HepG2 (cell line): ENCODE data around the gene HRC. TPM values are rescaled to one million over a fixed set of nuclear protein-coding genes. Genes with fewer than 3 reads are reported as not detected.

Source experiments
- ATM ChIP-seq: fragments of 450-650 bp; IDR thresholded peaks from 2 replicates; pipeline ENCODE4 v1.7.1; 2017; ENCODE audit warnings: mild to moderate bottlenecking, borderline replicate concordance
- BATF2 ChIP-seq: sonication (generic); formaldehyde crosslinking; IDR thresholded peaks from 2 replicates; pipeline ENCODE4 v1.8.0; 2022; ENCODE audit warnings: mild to moderate bottlenecking, missing genetic modification reagents, moderate library complexity
- BCLAF1 ChIP-seq: fragments of 450-650 bp; IDR thresholded peaks from 2 replicates; pipeline ENCODE4 v1.6.1; 2017; ENCODE audit warnings: mild to moderate bottlenecking
- CBX1 ChIP-seq: IDR thresholded peaks from one replicate; pipeline ENCODE4 v1.6.1; 2016; ENCODE audit warnings: antibody characterized with exemption, low read depth
- HDAC1 ChIP-seq: sonication (generic); formaldehyde crosslinking; IDR thresholded peaks from 2 replicates; pipeline ENCODE4 v1.5.1; 2020; ENCODE audit warnings: mild to moderate bottlenecking, missing genetic modification reagents
- MXD1 ChIP-seq: sonication (generic); formaldehyde crosslinking; IDR thresholded peaks from 2 replicates; pipeline ENCODE4 v1.4.0; 2020; ENCODE audit warnings: mild to moderate bottlenecking, missing genetic modification reagents
- NFE2L2 ChIP-seq: fragments of 150-350 bp; IDR thresholded peaks from 2 replicates; pipeline ENCODE4 v1.6.1; 2014; ENCODE audit warnings: low read length
- NFKBIZ ChIP-seq: IDR thresholded peaks from 2 replicates; pipeline ENCODE4 v1.6.1; 2018; ENCODE audit warnings: missing genetic modification reagents, missing compliant biosample characterization
- POGK ChIP-seq: sonication (generic); formaldehyde crosslinking; conservative IDR thresholded peaks from 2 replicates; pipeline ENCODE4 v1.8.0; 2022; ENCODE audit warnings: mild to moderate bottlenecking, moderate library complexity, missing genetic modification reagents
- RARA ChIP-seq: IDR thresholded peaks from 2 replicates; pipeline ENCODE4 v1.6.1; 2016; ENCODE audit warnings: missing genetic modification reagents, missing compliant biosample characterization
- SNAI1 ChIP-seq: sonication (generic); formaldehyde crosslinking; IDR thresholded peaks from 2 replicates; pipeline ENCODE4 v1.5.0; 2020; ENCODE audit warnings: mild to moderate bottlenecking, missing genetic modification reagents, borderline replicate concordance
- SOX13 ChIP-seq, 3 experiments: fragments of 450-650 bp in 1 of 3; sonication (generic) in 1 of 3; formaldehyde crosslinking in 1 of 3; IDR thresholded peaks in 2 of 3; conservative IDR thresholded peaks in 1 of 3; 2 replicates each; pipeline versions ENCODE4 v1.5.0 to v1.6.1; 2016 to 2020; ENCODE audit warnings: antibody characterized with exemption in 1 of 3, mild to moderate bottlenecking in 1 of 3, missing compliant biosample characterization in 1 of 3, missing genetic modification reagents in 1 of 3, moderate library complexity in 1 of 3
- TGIF2 ChIP-seq: IDR thresholded peaks from 2 replicates; pipeline ENCODE4 v1.6.1; 2016; ENCODE audit warnings: control low read depth, missing compliant biosample characterization
- TOE1 ChIP-seq: sonication (generic); formaldehyde crosslinking; IDR thresholded peaks from 2 replicates; pipeline ENCODE4 v1.4.0; 2020; ENCODE audit warnings: mild to moderate bottlenecking, missing genetic modification reagents
- TP53 ChIP-seq: sonication (generic); formaldehyde crosslinking; conservative IDR thresholded peaks from 2 replicates; pipeline ENCODE4 v1.4.0; 2020; ENCODE audit warnings: missing genetic modification reagents
- YY1 ChIP-seq: IDR thresholded peaks from 2 replicates; pipeline ENCODE4 v1.6.1; 2011; ENCODE audit warnings: low read length, low read depth, moderate library complexity, mild to moderate bottlenecking; ENCODE audit not compliant: insufficient read depth, insufficient replicate concordance
- ZNF10 ChIP-seq: sonication (generic); formaldehyde crosslinking; IDR thresholded peaks from 2 replicates; pipeline ENCODE4 v1.4.0; 2020; ENCODE audit warnings: mild to moderate bottlenecking, low read depth, missing genetic modification reagents, borderline replicate concordance
- ZNF124 ChIP-seq: sonication (generic); formaldehyde crosslinking; IDR thresholded peaks from 2 replicates; pipeline ENCODE4 v1.4.0; 2020; ENCODE audit warnings: missing genetic modification reagents
- ZNF550 ChIP-seq: sonication (generic); formaldehyde crosslinking; IDR thresholded peaks from 2 replicates; pipeline ENCODE4 v1.4.0; 2020; ENCODE audit warnings: mild to moderate bottlenecking, missing genetic modification reagents, borderline replicate concordance
- ZNF563 ChIP-seq: sonication (generic); formaldehyde crosslinking; IDR thresholded peaks from 2 replicates; pipeline ENCODE4 v1.8.0; 2022; ENCODE audit warnings: mild to moderate bottlenecking, moderate library complexity, missing genetic modification reagents
- ZNF607 ChIP-seq: sonication (generic); formaldehyde crosslinking; IDR thresholded peaks from 2 replicates; pipeline ENCODE4 v1.5.1; 2020; ENCODE audit warnings: missing genetic modification reagents, mild to moderate bottlenecking, borderline replicate concordance
- ZNF720 ChIP-seq: sonication (generic); formaldehyde crosslinking; IDR thresholded peaks from 2 replicates; pipeline ENCODE4 v1.4.0; 2020; ENCODE audit warnings: missing genetic modification reagents
- ZNF782 ChIP-seq: sonication (generic); formaldehyde crosslinking; IDR thresholded peaks from 2 replicates; pipeline ENCODE4 v1.4.0; 2020; ENCODE audit warnings: missing genetic modification reagents, mild to moderate bottlenecking, borderline replicate concordance
- polyA plus RNA-seq, 8 experiments: library from polyadenylated mRNA; depleted of rRNA in 3 of 8; stranded (reverse) in 7 of 8; unstranded in 1 of 8; fragments of >200 nt; fragmentation: Illumina TruSeq in 4 of 8; extraction: Trizol in 4 of 8; gene quantifications; 2 replicates each; pipeline versions ENCODE4 v1.2.1 to v1.2.3, GENCODE V29; 2011 to 2016; ENCODE audit warnings: low read depth in 4 of 8, missing spikeins in 1 of 8, mixed read lengths in 1 of 8; ENCODE audit not compliant: insufficient read depth in 1 of 8
- total RNA-seq, 5 experiments: library from RNA; depleted of rRNA; stranded (reverse); fragments of >200 nt; fragmentation: Illumina TruSeq; extraction: Trizol; gene quantifications; 2 replicates each; pipeline ENCODE4 v1.2.3, GENCODE V29; 2016; ENCODE audit warnings: low read depth in 1 of 5

The HRC gene
- total and polyA plus RNA-seq, 2 of the 13 experiments (the other 11 are each of a cell fraction or from before 2014, with no cell fraction given): 3.6 to 15.4 TPM

GRCh38 chr19:49119411-49120324, 35.5 kb downstream of the HRC start, which contains the start of gene PPFIA3 (continued):
- TF ChIP-seq MXD1 (CRISPR knock-in tag): peak; percentile 79; the same call in 1 of the 2 replicates
- no peak for TF ChIP-seq TOE1 (CRISPR knock-in tag)
- TF ChIP-seq YY1: peak; percentile 7
- TF ChIP-seq TP53 (CRISPR knock-in tag): no peak
- no peak for TF ChIP-seq SOX13 (IDR thresholded peaks at IDR 0.05)
- peak in 1 of 2 experiments; percentile 26; a peak in 1 of 4 replicates for TF ChIP-seq SOX13 (CRISPR knock-in tag; conservative IDR thresholded peaks at IDR 0.05 in 1 of 2, IDR thresholded peaks at IDR 0.05 in 1 of 2)
- TF ChIP-seq SNAI1 (CRISPR knock-in tag): no peak
- TF ChIP-seq NFE2L2: no peak
- TF ChIP-seq ATM: no peak
- no peak for TF ChIP-seq ZNF550 (CRISPR knock-in tag)
- no peak for TF ChIP-seq ZNF782 (CRISPR knock-in tag)
- TF ChIP-seq NFKBIZ (CRISPR knock-in tag): peak; percentile 82; the same call in 1 of the 2 replicates
- no peak for TF ChIP-seq ZNF124 (CRISPR knock-in tag)
- peak; percentile 84 for TF ChIP-seq HDAC1
- TF ChIP-seq CBX1: no peak
- peak; percentile 61 for TF ChIP-seq RARA (CRISPR knock-in tag)
- TF ChIP-seq ZNF607 (CRISPR knock-in tag): peak; percentile 91
- peak; percentile 50; the same call in 1 of the 2 replicates for TF ChIP-seq TGIF2 (CRISPR knock-in tag)
- no peak for TF ChIP-seq ZNF10 (CRISPR knock-in tag)
- TF ChIP-seq POGK (CRISPR knock-in tag): peak; percentile 73; the same call in 1 of the 2 replicates
- TF ChIP-seq BCLAF1: no peak
- TF ChIP-seq ZNF720 (CRISPR knock-in tag): no peak
- TF ChIP-seq ZNF563 (CRISPR knock-in tag): peak; percentile 86
- 0 out of 2 replicates have a peak, but pooled peaks have one; percentile 34 for TF ChIP-seq BATF2 (CRISPR knock-in tag)
